BLaER1 treated with 17β-estradiol and CSF1 and Interleukin-3, amounts not matched to agents 10 nM and 100 nM (cell line): ENCODE measurements around the gene ZC3H18.

Experiments used
- H3K27ac ChIP-seq, 11 experiments: shearing (Covaris generic); formaldehyde crosslinking; 2 replicates each; pipeline ENCODE4 v1.8.1; 2022
- H3K27me3 ChIP-seq, 11 experiments: shearing (Covaris generic); formaldehyde crosslinking; 2 replicates each; pipeline ENCODE4 v1.8.1; 2022
- H3K36me3 ChIP-seq, 11 experiments: shearing (Covaris generic); formaldehyde crosslinking; 2 replicates each; pipeline ENCODE4 v1.8.1; 2022
- H3K4me1 ChIP-seq, 10 experiments: shearing (Covaris generic); formaldehyde crosslinking; 2 replicates each; pipeline ENCODE4 v1.8.1; 2022
- H3K4me2 ChIP-seq, 11 experiments: shearing (Covaris generic); formaldehyde crosslinking; 2 replicates each; pipeline ENCODE4 v1.8.1; 2022
- H3K4me3 ChIP-seq, 10 experiments: shearing (Covaris generic); formaldehyde crosslinking; 2 replicates each; pipeline ENCODE4 v1.8.1; 2022
- H3K9ac ChIP-seq, 11 experiments: shearing (Covaris generic); formaldehyde crosslinking; 2 replicates each; pipeline ENCODE4 v1.8.1; 2022
- H3K9me3 ChIP-seq, 11 experiments: shearing (Covaris generic); formaldehyde crosslinking; replicated peaks in 1 of 11; 2 replicates each; pipeline ENCODE4 v1.8.1; 2022
- H4K20me1 ChIP-seq, 11 experiments: shearing (Covaris generic); formaldehyde crosslinking; 2 replicates each; pipeline ENCODE4 v1.8.1; 2022
- Cebpa-rat ChIP-seq, 11 experiments: shearing (Covaris generic); IDR thresholded peaks; 2 replicates each; pipeline ENCODE4 v1.8.1; 2022

The ZC3H18 gene

GRCh38 chr16:88618956-88619667 is 48.9 kb downstream of the ZC3H18 start:
- no peak for TF ChIP-seq Cebpa-rat (IDR thresholded peaks at IDR 0.05)
- Histone ChIP-seq H3K4me2 (peak overlapping the region in 7 of 11 experiments; percentile 5 to 49 (median 38); a peak in 9 of 22 replicates), H3K9me3 (no peaks in the 10 kb centered on the region), H3K27ac (peak overlapping the region in 1 of 11 experiments; percentile 18; a peak in 2 of 22 replicates), H3K9ac (peak overlapping the region in 3 of 11 experiments; percentile 15 to 28 (median 15); a peak in 2 of 22 replicates), H4K20me1 (peaks cover 62 to 100% (median 76%) of the 10 kb centered on the region in 11 experiments; a peak in 21 of 22 replicates), H3K4me3 (no peak overlapping the region), H3K27me3 (no peaks in the 10 kb centered on the region), H3K36me3 (peaks cover 71 to 98% (median 91%) of the 10 kb centered on the region in 11 experiments), H3K4me1 (peaks cover 24 to 50% (median 46%) of the 10 kb centered on the region in 10 experiments)

- Histone ChIP-seq H3K9me3 (no peaks in the 10 kb centered on the region), H3K4me1 (peaks cover 14 to 50% (median 44%) of the 10 kb centered on the region in 10 experiments), H3K4me2 (peak overlapping the region in 8 of 11 experiments; percentile 5 to 49 (median 37); a peak in 13 of 22 replicates), H3K4me3 (no peak overlapping the region), H3K27me3 (no peaks in the 10 kb centered on the region), H4K20me1 (peaks cover 52 to 100% (median 75%) of the 10 kb centered on the region in 11 experiments; a peak in 21 of 22 replicates), H3K36me3 (peaks cover 80 to 100% (median 98%) of the 10 kb centered on the region in 11 experiments), H3K27ac (no peak overlapping the region; a peak in 2 of 22 replicates), H3K9ac (0 out of 22 replicates have a peak overlapping the region, but pooled peaks of 3 of the 11 experiments have one; percentile 4 to 54 (median 15))
- no peak for TF ChIP-seq Cebpa-rat (IDR thresholded peaks at IDR 0.05)
Measured at GRCh38 chr16:88619859-88620815, 49.9 kb downstream of the ZC3H18 start.

GRCh38 chr16:88622125-88622524 is 51.9 kb downstream of the ZC3H18 start:
- Histone ChIP-seq H3K36me3 (peaks cover 87 to 100% (median 97%) of the 10 kb centered on the region in 11 experiments), H3K9ac (no peak overlapping the region), H4K20me1 (peaks cover 32 to 86% (median 58%) of the 10 kb centered on the region in 11 experiments; a peak in 21 of 22 replicates), H3K4me2 (no peak overlapping the region), H3K4me3 (no peak overlapping the region), H3K27me3 (no peaks in the 10 kb centered on the region), H3K4me1 (peaks cover 7 to 50% (median 39%) of the 10 kb centered on the region in 10 experiments; a peak in 19 of 20 replicates), H3K27ac (no peak overlapping the region), H3K9me3 (no peaks in the 10 kb centered on the region)
- no peak for TF ChIP-seq Cebpa-rat (IDR thresholded peaks at IDR 0.05)

- no peaks in the 10 kb centered on the region for H3K27me3 ChIP-seq
- H3K4me2 ChIP-seq, result no peak overlapping the region
- peaks cover 24 to 81% (median 50%) of the 10 kb centered on the region in 11 experiments; a peak in 21 of 22 replicates for H4K20me1 ChIP-seq
- peaks cover 81 to 99% (median 96%) of the 10 kb centered on the region in 11 experiments for H3K36me3 ChIP-seq
- peaks cover 14 to 57% (median 47%) of the 10 kb centered on the region in 10 experiments for H3K4me1 ChIP-seq
- no peaks in the 10 kb centered on the region for H3K9me3 ChIP-seq
- no peak overlapping the region for H3K27ac ChIP-seq
- no peak overlapping the region for H3K9ac ChIP-seq
- TF ChIP-seq Cebpa-rat (IDR thresholded peaks at IDR 0.05), result no peak
- H3K4me3 ChIP-seq, result no peak overlapping the region
Measured at GRCh38 chr16:88622866-88623265, 52.7 kb downstream of the ZC3H18 start.

DNA sequence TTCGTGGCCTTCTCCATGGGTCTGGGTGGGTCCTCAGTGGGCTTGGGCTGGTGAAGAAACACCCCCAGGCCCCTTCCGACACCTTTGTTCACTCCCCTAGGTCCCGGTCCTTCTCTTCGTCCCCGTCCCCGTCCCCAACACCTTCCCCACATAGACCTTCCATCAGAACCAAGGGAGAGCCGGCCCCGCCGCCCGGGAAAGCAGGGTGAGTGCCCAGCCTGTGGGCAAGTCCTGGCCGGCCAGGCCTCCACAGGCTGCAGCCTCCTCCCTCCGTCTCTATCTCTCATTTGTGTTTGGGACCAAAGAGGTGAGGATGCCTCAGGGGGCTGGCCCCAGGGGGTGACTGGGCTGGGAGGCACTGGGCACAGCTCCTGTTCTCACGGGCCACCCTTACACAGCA is 53.7 kb downstream of the ZC3H18 start:
- Histone ChIP-seq H3K27me3 (no peaks in the 10 kb centered on the region), H3K27ac (0 out of 22 replicates have a peak overlapping the region, but pooled peaks of 1 of the 11 experiments have one; percentile 26), H3K4me3 (no peak overlapping the region), H3K9me3 (no peaks in the 10 kb centered on the region), H3K4me2 (peak overlapping the region in 4 of 11 experiments; percentile 36 to 56 (median 46); a peak in 3 of 22 replicates), H4K20me1 (peaks cover 14 to 71% (median 40%) of the 10 kb centered on the region in 11 experiments; a peak in 21 of 22 replicates), H3K9ac (peak overlapping the region in 5 of 11 experiments; percentile 1 to 44 (median 32); a peak in 4 of 22 replicates), H3K36me3 (peaks cover 71 to 99% (median 87%) of the 10 kb centered on the region in 11 experiments), H3K4me1 (peaks cover 19 to 67% (median 55%) of the 10 kb centered on the region in 10 experiments)
- TF ChIP-seq Cebpa-rat (IDR thresholded peaks at IDR 0.05), result no peak

DNA sequence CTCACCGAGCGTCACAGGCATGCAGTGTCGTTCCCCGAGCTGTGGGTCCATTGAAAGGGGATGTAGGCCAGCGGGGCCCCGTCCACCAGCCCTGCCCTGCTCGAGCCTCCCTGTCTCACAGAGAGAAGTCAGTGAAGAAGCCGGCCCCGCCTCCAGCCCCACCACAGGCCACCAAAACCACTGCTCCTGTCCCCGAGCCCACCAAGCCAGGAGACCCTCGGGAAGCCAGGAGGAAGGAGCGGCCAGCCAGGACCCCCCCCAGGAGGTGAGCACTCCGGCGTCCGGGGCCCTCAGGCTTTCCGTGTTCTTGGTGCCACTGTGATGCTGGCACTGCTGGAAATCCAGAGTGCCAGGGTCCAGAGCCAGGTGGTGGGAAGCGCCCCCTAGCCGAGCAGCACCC is 54.3 kb downstream of the ZC3H18 start:
- Histone ChIP-seq H3K27ac (0 out of 22 replicates have a peak overlapping the region, but pooled peaks of 2 of the 11 experiments have one; percentile 26 to 32), H3K9me3 (no peaks in the 10 kb centered on the region), H3K9ac (peak overlapping the region in 5 of 11 experiments; percentile 1 to 44 (median 32); a peak in 6 of 22 replicates), H3K4me1 (peaks cover 21 to 69% (median 57%) of the 10 kb centered on the region in 10 experiments), H3K4me3 (no peak overlapping the region), H4K20me1 (peaks cover 9 to 65% (median 34%) of the 10 kb centered on the region in 11 experiments; a peak in 21 of 22 replicates), H3K4me2 (peak overlapping the region in 5 of 11 experiments; percentile 36 to 56 (median 44); a peak in 7 of 22 replicates), H3K27me3 (no peaks in the 10 kb centered on the region), H3K36me3 (peaks cover 67 to 98% (median 85%) of the 10 kb centered on the region in 11 experiments)
- no peak for TF ChIP-seq Cebpa-rat (IDR thresholded peaks at IDR 0.05)

GRCh38 chr16:88624977-88625576 is 54.9 kb downstream of the ZC3H18 start:
- Histone ChIP-seq H3K27me3 (no peaks in the 10 kb centered on the region), H3K4me3 (no peak overlapping the region), H4K20me1 (peaks cover 6 to 65% (median 28%) of the 10 kb centered on the region in 11 experiments; a peak in 20 of 22 replicates), H3K27ac (0 out of 22 replicates have a peak overlapping the region, but pooled peaks of 1 of the 11 experiments have one; percentile 26), H3K36me3 (peaks cover 67 to 98% (median 85%) of the 10 kb centered on the region in 11 experiments), H3K4me1 (peaks cover 21 to 69% (median 57%) of the 10 kb centered on the region in 10 experiments), H3K4me2 (peak overlapping the region in 5 of 11 experiments; percentile 36 to 56 (median 44); a peak in 9 of 22 replicates), H3K9ac (peak overlapping the region in 3 of 11 experiments; percentile 24 to 44 (median 35); a peak in 4 of 22 replicates), H3K9me3 (no peaks in the 10 kb centered on the region)
- no peak for TF ChIP-seq Cebpa-rat (IDR thresholded peaks at IDR 0.05)
